ENCODE measurements around the gene IL13RA1.

Gene IL13RA1

GRCh38 chrX:118734909-118735308, 7.5 kb downstream of the IL13RA1 start:
- Histone ChIP-seq H4K20me1 (ENCODE audit: insufficient read depth, low read length) (no peaks in the 10 kb centered on the region), H3K36me3 (replicated peaks; ENCODE audit: insufficient read depth, low read length) (no peaks in the 10 kb centered on the region), H3K4me1 (ENCODE audit: low read length) (no peaks in the 10 kb centered on the region), H3K9me3 (replicated peaks; ENCODE audit: insufficient read depth, low read length) (no peaks in the 10 kb centered on the region), H3K27me3 (replicated peaks; ENCODE audit: insufficient read depth, low read length) (no peaks in the 10 kb centered on the region), H3K9ac (ENCODE audit: low read length) (no peak overlapping the region), H2AFZ (ENCODE audit: low read length) (no peak overlapping the region), H3K4me2 (ENCODE audit: low read depth, low read length) (no peak overlapping the region), H3F3A (ENCODE audit: insufficient read depth, low read length) (no peaks in the 10 kb centered on the region), H3K4me3 (ENCODE audit: low read length) (no peak overlapping the region), H3K27ac (ENCODE audit: low read length) (no peak overlapping the region), H3K79me2 (ENCODE audit: low read length) (no peaks in the 10 kb centered on the region), H3K9me2 (replicated peaks; ENCODE audit: insufficient read depth, low read length) (no peaks in the 10 kb centered on the region)
- no peak for DNase-seq
- TF ChIP-seq EZH2phosphoT487 (IDR thresholded peaks at IDR 0.05; ENCODE audit: low read length) (no peak), EZH2 (optimal IDR thresholded peaks at IDR 0.05; ENCODE audit: low read depth, low read length) (no peak)

- no peaks in the 10 kb centered on the region for H3K79me2 ChIP-seq (ENCODE audit: low read length)
- H2AFZ ChIP-seq (ENCODE audit: low read length) = no peak overlapping the region
- no peak overlapping the region for H3K4me2 ChIP-seq (ENCODE audit: low read depth, low read length)
- no peak overlapping the region for H3K27ac ChIP-seq (ENCODE audit: low read length)
- peak; percentile 26 for DNase-seq
- no peaks in the 10 kb centered on the region for H3K9me3 ChIP-seq (replicated peaks; ENCODE audit: insufficient read depth, low read length)
- no peak for TF ChIP-seq EZH2 (optimal IDR thresholded peaks at IDR 0.05; ENCODE audit: low read depth, low read length)
- no peak for TF ChIP-seq EZH2phosphoT487 (IDR thresholded peaks at IDR 0.05; ENCODE audit: low read length)
- TF ChIP-seq CTCF (IDR thresholded peaks at IDR 0.05; ENCODE audit: low read length) = no peak
- no peaks in the 10 kb centered on the region for H3K36me3 ChIP-seq (replicated peaks; ENCODE audit: insufficient read depth, low read length)
- H3F3A ChIP-seq (ENCODE audit: insufficient read depth, low read length) = no peaks in the 10 kb centered on the region
- no peak overlapping the region for H3K4me3 ChIP-seq (ENCODE audit: low read length)
- no peaks in the 10 kb centered on the region for H3K9me2 ChIP-seq (replicated peaks; ENCODE audit: insufficient read depth, low read length)
- H3K9ac ChIP-seq (ENCODE audit: low read length) = no peak overlapping the region
- no peaks in the 10 kb centered on the region for H3K27me3 ChIP-seq (replicated peaks; ENCODE audit: insufficient read depth, low read length)
- H4K20me1 ChIP-seq (ENCODE audit: insufficient read depth, low read length) = no peaks in the 10 kb centered on the region
- H3K4me1 ChIP-seq (ENCODE audit: low read length) = no peaks in the 10 kb centered on the region
These were observed 9.1 kb downstream of the IL13RA1 start for GRCh38 chrX:118736394-118737010.

GRCh38 chrX:118739577-118739976, 12.2 kb downstream of the IL13RA1 start:
- TF ChIP-seq EZH2 (optimal IDR thresholded peaks at IDR 0.05; ENCODE audit: low read depth, low read length) = no peak
- TF ChIP-seq CTCF (IDR thresholded peaks at IDR 0.05; ENCODE audit: low read length) = no peak
- TF ChIP-seq EZH2phosphoT487 (IDR thresholded peaks at IDR 0.05; ENCODE audit: low read length) = no peak
- DNase-seq = no peak
- H3K4me2 ChIP-seq (ENCODE audit: low read depth, low read length) = no peak overlapping the region
- no peak overlapping the region for H3K27ac ChIP-seq (ENCODE audit: low read length)
- H3K9me3 ChIP-seq (replicated peaks; ENCODE audit: insufficient read depth, low read length) = no peaks in the 10 kb centered on the region
- no peak overlapping the region for H3K9ac ChIP-seq (ENCODE audit: low read length)
- no peaks in the 10 kb centered on the region for H3K4me1 ChIP-seq (ENCODE audit: low read length)
- H3K27me3 ChIP-seq (replicated peaks; ENCODE audit: insufficient read depth, low read length) = no peaks in the 10 kb centered on the region
- H3K4me3 ChIP-seq (ENCODE audit: low read length) = no peak overlapping the region
- no peaks in the 10 kb centered on the region for H3K9me2 ChIP-seq (replicated peaks; ENCODE audit: insufficient read depth, low read length)
- no peak overlapping the region for H2AFZ ChIP-seq (ENCODE audit: low read length)
- H4K20me1 ChIP-seq (ENCODE audit: insufficient read depth, low read length) = no peaks in the 10 kb centered on the region
- no peaks in the 10 kb centered on the region for H3K36me3 ChIP-seq (replicated peaks; ENCODE audit: insufficient read depth, low read length)
- H3K79me2 ChIP-seq (ENCODE audit: low read length) = no peaks in the 10 kb centered on the region
- no peaks in the 10 kb centered on the region for H3F3A ChIP-seq (ENCODE audit: insufficient read depth, low read length)

- H3F3A ChIP-seq (ENCODE audit: insufficient read depth, low read length) = no peaks in the 10 kb centered on the region
- no peaks in the 10 kb centered on the region for H3K36me3 ChIP-seq (replicated peaks; ENCODE audit: insufficient read depth, low read length)
- no peak overlapping the region for H2AFZ ChIP-seq (ENCODE audit: low read length)
- no peaks in the 10 kb centered on the region for H4K20me1 ChIP-seq (ENCODE audit: insufficient read depth, low read length)
- DNase-seq = no peak
- H3K9me2 ChIP-seq (replicated peaks; ENCODE audit: insufficient read depth, low read length) = no peaks in the 10 kb centered on the region
- no peak overlapping the region for H3K4me3 ChIP-seq (ENCODE audit: low read length)
- H3K79me2 ChIP-seq (ENCODE audit: low read length) = no peaks in the 10 kb centered on the region
- no peak for TF ChIP-seq EZH2phosphoT487 (IDR thresholded peaks at IDR 0.05; ENCODE audit: low read length)
- no peak overlapping the region for H3K27ac ChIP-seq (ENCODE audit: low read length)
- H3K9me3 ChIP-seq (replicated peaks; ENCODE audit: insufficient read depth, low read length) = no peaks in the 10 kb centered on the region
- no peak overlapping the region for H3K4me2 ChIP-seq (ENCODE audit: low read depth, low read length)
- no peaks in the 10 kb centered on the region for H3K27me3 ChIP-seq (replicated peaks; ENCODE audit: insufficient read depth, low read length)
- no peak overlapping the region for H3K9ac ChIP-seq (ENCODE audit: low read length)
- H3K4me1 ChIP-seq (ENCODE audit: low read length) = no peaks in the 10 kb centered on the region
These were observed 13.0 kb downstream of the IL13RA1 start for GRCh38 chrX:118740276-118740889.
